WTC11 (cell line): ENCODE results near the gene DENND5A.

ENCODE experiments used
- ATF2 ChIP-seq: sonication (generic); formaldehyde crosslinking; IDR thresholded peaks from 2 replicates; pipeline ENCODE4 v1.8.1; 2022; ENCODE audit warnings: low read depth, missing genetic modification reagents, borderline replicate concordance
- CREM ChIP-seq: sonication (generic); formaldehyde crosslinking; IDR thresholded peaks from 2 replicates; pipeline ENCODE4 v1.8.1; 2022; ENCODE audit warnings: mild to moderate bottlenecking, missing genetic modification reagents, moderate library complexity
- CTCF ChIP-seq: fragments of 200-600 bp; IDR thresholded peaks from 2 replicates; pipeline ENCODE4 v1.8.0; 2022; ENCODE audit warnings: antibody characterized with exemption
- E2F4 ChIP-seq: sonication (generic); formaldehyde crosslinking; IDR thresholded peaks from 2 replicates; pipeline ENCODE4 v1.8.1; 2022; ENCODE audit warnings: low read depth, mild to moderate bottlenecking, moderate library complexity, missing genetic modification reagents, borderline replicate concordance
- NR2C2 ChIP-seq: sonication (generic); formaldehyde crosslinking; IDR thresholded peaks from 2 replicates; pipeline ENCODE4 v1.8.0; 2022; ENCODE audit warnings: mild to moderate bottlenecking, missing genetic modification reagents
- NR3C1 ChIP-seq: sonication (generic); formaldehyde crosslinking; conservative IDR thresholded peaks from 2 replicates; pipeline ENCODE4 v1.8.1; 2023; ENCODE audit warnings: low read depth, mild to moderate bottlenecking, missing genetic modification reagents
- SOX15 ChIP-seq: fragments of 250-450 bp; sonication (Bioruptor Pico); IDR thresholded peaks from 2 replicates; pipeline ENCODE4 v1.9.0; 2021; ENCODE audit warnings: mild to moderate bottlenecking
- SP1 ChIP-seq: sonication (generic); formaldehyde crosslinking; conservative IDR thresholded peaks from 2 replicates; pipeline ENCODE4 v1.8.1; 2022; ENCODE audit warnings: missing genetic modification reagents
- ZNF263 ChIP-seq: sonication (generic); formaldehyde crosslinking; IDR thresholded peaks from 2 replicates; pipeline ENCODE4 v1.8.1; 2022; ENCODE audit warnings: low read depth, mild to moderate bottlenecking, moderate library complexity, missing genetic modification reagents
- ZNF281 ChIP-seq: sonication (generic); formaldehyde crosslinking; IDR thresholded peaks from 2 replicates; pipeline ENCODE4 v1.8.0; 2023; ENCODE audit warnings: mild to moderate bottlenecking, missing genetic modification reagents

- TF ChIP-seq CTCF (no peak), ZNF281 (CRISPR knock-in tag) (no peak), CREM (CRISPR knock-in tag) (no peak), ZNF263 (no peak), ATF2 (no peak), NR3C1 (CRISPR knock-in tag) (no peak), SP1 (CRISPR knock-in tag) (no peak), E2F4 (no peak), SOX15 (CRISPR knock-in tag) (no peak), NR2C2 (CRISPR knock-in tag) (no peak)
These were observed 46.0 kb downstream of the DENND5A start for GRCh38 chr11:9219115-9219514.
